Measurements from ENCODE around the gene IQCN.

The IQCN gene

DNA sequence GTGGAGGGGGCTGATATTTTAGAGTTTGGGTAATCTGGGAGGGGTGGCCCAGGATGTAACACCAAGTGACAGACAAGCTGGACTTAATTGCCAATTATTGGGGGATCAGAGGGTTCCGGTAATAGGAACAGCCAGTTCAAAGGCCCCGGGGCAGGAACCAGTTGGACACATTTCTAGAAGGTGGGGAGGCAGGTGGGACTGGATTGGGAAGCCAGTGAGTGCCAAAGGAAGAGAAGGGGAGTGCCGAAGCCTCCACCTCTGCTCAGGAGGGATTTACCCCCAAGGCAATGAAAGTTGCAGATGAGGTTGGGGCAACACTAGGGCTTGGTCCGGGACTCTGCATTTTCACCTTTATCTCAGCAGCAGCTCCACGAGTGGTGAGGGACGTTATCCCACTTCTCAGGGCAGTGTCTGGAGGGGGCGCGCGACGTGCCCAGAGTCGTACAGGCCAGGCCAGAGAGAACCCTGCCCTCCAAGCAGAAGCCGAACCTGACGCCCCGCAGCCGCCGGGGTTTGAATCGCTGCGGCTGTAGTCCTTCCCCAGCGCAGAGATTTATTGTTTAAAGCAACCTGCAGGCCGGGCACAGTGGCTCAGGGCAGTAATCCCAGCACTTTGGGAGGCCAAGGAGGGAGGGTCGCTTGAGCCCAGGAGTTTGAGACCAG, 12.9 kb upstream of the IQCN start:
- no peak for DNase-seq

DNA sequence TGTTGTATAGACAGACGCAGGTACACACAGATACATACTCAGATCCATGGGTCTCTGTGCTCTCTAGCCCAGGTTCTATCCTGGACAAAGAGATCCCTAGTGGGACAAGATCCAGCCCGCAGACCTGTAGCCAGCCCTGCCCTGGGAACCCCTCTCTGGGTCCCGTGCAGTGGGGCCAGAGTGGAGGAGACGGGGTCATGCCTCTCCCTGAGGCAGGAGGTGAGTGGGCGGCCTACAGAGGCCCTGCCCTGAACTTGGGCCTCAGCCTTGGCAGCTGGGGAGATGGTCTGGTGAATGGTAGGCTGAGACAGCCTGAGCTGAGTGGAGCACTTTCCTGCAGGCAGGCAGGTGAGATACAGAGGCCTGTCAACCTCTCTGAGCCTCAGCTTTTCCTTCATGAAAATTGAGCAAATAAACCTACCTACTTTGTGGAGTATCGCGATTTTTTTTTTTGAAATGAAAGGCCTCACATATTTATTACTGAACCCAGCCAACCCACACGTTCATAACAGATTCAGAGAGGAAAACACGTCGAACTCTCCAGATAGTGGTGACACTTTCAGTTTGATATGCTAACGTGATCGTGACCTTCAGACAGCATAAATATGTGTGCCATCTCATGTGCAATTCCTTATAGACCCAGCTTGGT, 10.6 kb upstream of the IQCN start:
- DNase-seq: peak; percentile 50

DNA sequence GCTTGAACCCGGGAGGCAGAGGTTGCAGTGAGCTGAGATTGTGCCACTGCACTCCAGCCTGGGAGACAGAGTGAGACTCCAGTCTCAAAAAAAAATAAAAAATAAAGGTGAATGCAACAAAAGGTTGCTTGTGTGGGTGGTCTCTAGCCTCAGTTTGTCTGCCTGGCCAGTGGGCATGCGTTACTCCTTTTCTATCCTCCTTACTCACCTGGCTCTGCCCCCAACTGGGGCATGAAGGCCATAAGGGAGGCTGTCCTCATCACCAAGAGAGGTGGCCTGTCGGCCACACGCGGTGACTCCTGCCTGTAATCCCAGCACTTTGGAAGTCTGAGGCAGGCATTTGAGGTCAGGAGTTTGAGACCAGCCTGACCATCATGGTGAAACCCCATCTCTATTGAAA, 9.1 kb upstream of the IQCN start:
- DNase-seq: no peak

DNA sequence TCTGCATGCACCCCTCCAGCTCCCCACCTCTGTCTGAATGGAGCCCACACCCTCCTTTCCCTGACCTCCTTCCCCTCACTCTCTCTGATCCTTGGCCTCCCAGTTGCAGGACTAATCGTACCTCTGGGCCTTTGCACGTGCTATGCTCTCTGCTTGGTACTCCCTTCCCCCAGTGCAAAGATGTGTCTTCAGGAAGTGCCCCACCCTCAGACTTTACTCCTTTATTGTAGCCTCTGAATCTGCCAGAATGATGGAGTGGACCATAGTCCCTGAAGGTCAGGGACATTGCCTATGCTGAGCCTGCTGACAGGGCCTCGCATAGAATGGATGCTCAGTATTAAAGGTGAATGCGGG, 8.5 kb upstream of the IQCN start:
- DNase-seq: no peak

DNA sequence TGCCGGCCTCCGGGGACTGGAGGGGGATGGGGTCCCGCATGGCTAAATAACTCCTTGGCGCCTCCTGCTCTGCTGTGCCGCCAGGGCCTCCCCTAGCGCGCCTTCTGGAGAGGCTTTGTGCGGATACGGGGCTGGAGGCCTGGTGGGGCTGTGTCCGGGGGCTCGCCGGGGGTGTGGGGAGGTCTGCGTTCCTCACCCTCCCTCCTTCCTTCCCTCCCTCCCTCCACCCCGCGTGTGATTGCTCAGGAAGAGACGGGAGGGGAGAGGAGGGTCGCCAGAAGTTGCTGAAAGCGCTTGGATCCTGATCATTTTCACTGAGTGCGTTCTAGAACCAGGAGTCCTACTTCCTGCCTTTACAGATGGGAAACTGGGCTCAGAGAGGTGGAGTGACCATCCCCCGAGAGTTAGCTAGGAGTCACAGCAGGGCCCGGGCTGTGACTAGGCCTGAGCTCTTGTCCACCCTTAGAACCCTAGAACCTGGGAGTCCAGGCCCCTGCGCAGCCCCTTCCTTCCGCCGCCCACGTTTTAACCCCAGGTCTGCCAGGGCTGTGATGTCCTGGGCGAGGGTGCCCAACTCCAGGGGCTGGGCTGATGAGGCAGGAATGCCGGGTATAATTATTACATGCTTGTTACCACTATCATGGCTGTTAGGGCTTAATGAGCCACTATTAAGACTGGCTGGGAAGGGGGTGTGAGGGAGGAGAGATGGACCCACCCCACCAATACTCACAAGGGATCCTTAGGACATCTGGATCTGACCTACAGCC, 8.0 kb upstream of the IQCN start:
- DNase-seq: peak; percentile 36

DNA sequence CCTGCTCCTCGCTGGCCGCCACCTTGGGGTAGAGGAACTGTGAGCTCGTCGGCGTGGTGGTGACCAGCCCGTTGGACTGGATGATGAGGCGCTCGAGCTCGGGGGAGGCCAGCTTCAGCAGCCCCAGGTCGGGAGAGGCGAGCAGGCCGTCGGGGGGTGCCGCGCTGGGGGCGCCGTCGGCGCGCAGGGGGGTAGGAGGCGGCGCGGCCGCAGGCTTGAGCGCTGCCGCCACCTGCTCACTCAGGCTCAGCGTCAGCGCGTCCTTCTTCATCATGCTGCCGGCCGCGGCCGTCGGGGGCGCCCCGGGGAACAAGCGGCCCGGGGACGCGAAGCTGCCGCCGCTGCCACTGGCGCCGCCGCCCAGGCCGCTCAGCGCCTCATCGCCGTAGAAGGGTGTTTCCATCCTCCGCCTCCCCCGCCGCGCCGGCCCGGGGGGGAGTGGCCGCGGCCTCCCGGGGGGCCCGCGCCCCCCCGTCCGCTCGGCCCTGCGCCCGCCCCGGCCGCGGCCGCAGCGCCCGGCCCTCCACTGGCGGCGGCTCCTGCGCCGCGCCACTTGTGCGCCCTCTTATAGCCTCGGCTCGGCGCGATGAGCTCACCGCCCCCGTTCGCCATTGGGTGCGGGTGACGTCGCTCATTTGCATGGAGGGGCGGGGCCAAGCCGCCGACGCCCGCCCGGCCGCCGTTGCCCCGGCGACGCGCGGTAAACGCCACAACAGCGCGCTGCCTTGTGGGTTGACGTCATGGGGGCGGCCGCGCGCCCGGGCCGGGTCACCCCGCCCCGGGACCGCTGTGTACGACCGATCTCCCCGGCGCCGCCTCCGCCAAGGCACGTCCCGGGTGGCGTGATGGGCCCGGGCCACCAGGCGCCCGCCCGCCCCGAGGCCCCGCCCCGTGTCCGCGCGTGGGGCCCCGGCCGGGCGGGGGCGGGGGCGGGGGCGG, 7.1 kb upstream of the IQCN start, which contains the start of gene JUND:
JUND (minus strand) TSS at position 541 of the 939 bp plus-strand sequence; CDS start at position 403, 138 bp downstream.
- DNase-seq: peak; percentile 96

DNA sequence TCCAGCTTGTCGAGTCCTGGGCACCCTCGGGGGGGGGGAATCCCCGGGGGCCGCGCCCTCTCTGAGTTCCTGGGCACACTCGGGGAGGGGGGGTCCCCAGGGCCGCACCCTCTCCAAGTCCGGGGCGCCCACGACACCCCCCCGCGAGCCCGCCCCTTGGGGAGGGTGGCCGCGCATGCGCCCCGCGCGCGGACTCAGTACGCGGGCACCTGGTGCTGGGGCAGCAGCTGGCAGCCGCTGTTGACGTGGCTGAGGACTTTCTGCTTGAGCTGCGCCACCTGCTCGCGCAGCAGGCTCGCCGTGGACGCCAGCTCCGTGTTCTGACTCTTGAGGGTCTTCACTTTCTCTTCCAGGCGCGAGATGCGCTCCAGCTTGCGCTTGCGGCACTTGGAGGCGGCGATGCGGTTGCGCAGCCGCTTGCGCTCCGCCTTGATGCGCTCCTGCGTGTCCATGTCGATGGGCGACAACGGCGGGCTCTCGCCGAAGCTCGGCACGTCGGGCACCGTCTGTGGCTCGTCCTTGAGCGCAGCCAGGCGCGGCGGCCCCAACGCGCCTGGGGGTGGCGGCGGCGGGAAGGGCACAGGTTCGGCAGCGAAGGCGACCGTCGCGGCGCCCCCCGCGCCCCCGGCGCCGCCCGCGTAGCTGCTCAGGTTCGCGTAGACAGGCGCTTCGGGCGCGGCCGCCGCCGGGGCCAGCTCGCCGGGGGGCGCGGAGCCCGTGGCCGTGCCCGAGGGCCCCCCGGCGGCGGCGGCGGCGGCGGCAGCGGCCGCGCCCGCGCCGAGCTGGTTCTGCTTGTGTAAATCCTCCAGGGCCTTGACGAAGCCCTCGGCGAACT, 6.2 kb upstream of the IQCN start:
- DNase-seq: peak; percentile 82

DNA sequence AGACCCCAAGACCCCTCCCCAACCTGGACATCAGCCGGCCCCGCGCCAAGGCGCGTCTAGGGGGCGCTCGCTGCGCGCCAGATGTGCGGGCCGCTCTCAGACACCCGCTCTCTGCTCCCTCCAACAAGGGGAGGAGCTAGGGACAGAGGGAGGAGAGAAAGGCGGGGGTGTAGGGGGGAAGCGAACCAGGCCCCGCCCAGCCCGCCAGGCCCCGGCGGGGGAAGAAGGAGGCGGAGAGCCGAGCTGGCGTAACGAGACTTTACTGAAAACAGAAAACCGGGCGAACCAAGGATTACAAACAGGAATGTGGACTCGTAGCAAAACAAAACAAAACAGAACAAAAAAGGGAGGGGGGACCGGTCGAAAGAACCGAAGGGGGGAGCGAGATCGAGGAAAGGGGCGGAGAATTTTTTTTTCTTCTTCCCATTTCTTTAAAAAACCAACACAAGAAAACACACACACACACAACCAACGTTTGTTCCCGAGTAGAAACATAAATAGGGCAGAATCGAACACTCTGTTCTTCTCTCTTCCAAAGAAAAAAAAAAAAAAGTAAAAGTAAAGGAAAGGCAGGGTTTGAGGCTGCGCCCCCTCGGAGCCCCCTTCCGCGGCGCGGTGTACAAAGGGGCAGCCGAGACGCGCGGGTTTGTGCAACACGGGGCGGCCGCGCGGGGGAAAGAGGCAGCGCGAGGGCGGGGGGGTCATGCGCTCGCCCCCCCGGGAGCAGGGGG, 5.4 kb upstream of the IQCN start:
- DNase-seq: peak; percentile 93

DNA sequence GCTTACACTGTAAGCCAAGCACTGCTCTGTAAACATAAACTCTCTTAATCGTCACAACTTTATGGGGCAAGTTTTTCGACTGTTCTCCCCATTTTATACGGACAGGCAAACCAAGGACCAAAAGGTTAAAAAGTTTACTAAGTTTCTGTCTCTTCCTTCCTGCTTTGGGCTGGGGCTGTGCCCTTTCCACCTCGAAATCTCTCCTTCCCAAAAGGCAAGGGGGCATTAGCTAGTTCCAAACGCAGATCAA, 4.9 kb upstream of the IQCN start:
- no peak for DNase-seq

DNA sequence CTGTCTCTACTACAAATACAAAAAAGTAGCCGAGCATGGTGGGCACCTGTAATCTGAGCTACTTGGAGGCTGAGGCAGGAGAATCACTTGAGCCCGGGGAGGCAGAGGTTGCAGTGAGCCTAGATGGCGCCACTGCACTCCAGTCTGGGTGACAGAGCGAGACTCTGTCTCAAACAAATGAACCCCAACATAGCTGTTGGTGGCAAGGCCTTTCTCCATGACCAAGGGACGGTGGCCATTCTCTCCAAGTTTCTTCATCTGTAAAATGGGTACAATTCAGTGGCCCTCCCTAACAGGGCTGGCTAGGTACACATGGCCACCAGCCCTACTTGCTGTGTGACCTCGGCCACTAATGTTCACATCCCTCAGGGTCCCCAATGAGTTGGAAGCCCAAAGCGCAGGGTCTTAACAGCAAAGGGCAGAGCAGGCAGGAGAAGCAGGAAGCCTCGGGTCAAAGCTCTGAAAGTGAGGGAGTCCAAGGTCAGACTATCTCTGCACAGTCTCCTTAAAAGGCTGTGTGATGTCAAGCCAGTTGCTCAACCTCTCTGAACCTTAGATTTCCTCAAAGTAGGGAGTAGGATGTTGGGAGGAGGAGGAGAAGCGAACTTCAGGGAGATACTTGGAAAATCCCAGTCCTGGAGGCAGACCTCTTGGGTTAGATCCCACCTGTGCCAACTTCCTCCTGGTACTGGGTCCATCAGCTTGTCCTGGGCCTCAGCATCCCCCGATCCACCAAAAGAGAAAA, 4.4 kb upstream of the IQCN start:
- DNase-seq: peak; percentile 64

DNA sequence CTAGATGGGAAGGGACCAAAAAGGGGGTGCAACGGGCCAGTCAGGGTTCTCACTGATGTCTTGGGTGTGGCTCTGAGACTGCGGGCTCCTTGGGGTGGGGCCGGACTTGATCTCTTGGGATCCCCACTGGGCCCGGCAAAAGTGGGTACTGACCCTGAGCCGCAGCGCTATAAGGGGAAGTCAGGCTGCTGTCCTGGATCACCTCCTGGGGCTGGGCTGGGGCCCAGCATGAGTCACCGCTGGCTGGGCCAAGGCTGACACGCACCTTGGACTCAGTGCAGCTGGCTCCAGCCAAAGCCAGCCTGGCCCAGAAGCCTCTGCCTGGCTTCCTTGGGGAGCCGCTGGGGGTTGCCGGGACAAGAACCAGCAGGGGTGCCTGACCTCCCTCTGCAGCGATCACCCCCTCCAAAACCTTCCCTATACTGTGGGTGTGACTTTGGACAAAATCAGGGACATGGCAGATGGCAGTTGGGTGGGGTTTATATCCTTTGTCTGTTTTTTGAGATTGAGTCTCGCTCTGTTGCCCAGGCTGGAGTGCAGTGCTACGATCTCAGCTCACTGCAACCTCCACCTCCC, 617 bp upstream of the IQCN start:
- no peak for DNase-seq

DNA sequence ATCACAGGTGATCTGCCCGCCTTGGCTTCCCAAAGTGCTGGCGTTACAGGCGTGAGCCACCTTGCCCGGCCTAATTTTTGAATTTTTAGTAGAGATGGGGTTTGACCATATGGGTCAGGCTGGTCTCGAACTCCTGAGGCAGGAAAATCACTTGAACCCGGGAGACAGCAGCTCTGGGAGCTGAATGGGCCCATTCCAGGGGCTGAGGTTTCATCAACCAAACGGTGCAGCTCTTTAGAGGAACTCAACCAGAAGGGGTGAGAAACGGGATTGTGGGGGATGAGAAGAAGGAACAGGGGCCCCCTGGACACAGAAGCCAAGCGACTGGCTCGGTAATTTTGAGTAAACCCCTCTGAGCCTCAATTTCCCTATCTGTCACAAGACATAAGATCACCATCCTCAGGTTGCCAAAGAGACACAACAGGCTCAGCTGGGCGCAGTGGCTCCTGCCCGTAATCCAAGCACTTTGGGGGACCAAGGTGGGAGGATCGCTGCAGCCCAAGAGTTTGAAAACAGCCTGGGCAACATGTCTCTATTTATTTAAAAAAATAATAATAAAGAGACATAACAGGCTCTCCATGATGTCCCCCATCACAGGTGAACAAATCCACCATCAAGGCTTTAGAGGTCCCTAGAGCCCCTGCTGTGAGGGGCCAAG, 562 bp downstream of the IQCN start:
- no peak for DNase-seq

DNA sequence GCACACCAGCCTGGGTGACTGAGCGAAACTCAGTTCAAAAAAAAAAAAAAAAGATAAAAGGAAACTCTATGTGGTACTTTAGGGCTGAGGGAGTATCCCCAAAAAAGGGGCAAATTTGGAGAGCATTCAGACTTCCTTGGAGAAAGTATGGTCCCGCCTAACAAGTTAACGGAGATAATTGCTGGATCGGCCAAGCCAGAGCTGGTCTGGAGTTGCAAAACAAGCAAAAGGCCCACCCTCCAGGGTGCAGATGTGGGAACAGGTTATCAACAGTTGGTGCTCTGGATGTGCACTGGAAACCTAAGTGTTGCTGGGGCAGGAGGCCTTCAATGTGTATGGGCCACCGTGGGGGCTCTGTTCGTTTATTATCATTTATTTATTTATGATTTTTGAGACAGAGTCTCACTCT, 2.8 kb downstream of the IQCN start:
- DNase-seq: no peak

DNA sequence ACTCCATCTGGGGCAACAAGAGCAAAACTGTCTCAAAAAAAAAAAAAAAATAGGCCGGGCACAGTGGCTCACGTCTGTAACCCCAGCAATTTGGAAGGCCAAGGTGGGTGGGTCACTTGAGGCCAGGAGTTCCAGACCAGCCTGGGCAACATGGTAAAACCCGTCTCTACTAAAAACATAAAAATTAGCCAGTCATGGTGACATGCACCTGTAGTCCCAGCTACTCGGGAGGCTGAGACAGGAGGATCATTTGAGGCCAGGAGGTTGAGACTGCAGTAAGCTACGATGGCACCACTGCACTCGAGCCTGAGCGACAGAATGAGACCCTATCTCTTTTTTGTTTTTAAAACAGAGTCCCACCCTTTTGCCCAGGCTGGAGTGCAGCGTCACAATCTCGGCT, 3.9 kb downstream of the IQCN start:
- DNase-seq: no peak

DNA sequence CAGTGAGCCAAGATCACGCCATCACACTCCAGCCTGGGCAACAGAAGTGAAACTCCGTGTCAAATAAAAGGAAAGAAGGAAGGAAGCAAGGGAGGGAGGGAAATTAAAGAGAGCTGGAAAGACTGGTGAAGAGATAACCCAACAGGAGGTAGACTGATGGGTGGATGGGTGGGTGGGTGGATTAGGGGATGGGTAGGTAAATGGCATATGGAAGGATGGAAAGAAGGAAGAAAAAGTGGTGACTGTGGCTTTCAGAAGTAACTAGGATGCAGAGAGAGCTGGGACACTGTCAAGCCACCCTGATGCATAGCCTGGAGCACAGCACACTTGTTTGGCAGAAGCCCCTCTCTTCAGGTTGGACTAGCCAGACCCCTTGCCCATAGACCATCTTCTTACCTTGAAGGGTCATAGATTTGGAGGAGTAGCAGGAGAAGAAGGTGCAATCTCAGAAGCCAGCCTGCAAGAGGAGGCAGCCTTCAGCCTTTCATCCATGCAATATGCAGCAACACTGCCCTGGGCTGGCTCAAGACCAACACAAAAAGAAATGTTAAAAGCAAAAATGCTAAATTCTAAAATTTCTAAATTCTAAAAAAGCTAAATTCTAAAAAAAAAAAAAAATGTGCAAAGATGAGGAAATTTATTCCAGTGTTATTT, 5.1 kb downstream of the IQCN start:
- no peak for DNase-seq

DNA sequence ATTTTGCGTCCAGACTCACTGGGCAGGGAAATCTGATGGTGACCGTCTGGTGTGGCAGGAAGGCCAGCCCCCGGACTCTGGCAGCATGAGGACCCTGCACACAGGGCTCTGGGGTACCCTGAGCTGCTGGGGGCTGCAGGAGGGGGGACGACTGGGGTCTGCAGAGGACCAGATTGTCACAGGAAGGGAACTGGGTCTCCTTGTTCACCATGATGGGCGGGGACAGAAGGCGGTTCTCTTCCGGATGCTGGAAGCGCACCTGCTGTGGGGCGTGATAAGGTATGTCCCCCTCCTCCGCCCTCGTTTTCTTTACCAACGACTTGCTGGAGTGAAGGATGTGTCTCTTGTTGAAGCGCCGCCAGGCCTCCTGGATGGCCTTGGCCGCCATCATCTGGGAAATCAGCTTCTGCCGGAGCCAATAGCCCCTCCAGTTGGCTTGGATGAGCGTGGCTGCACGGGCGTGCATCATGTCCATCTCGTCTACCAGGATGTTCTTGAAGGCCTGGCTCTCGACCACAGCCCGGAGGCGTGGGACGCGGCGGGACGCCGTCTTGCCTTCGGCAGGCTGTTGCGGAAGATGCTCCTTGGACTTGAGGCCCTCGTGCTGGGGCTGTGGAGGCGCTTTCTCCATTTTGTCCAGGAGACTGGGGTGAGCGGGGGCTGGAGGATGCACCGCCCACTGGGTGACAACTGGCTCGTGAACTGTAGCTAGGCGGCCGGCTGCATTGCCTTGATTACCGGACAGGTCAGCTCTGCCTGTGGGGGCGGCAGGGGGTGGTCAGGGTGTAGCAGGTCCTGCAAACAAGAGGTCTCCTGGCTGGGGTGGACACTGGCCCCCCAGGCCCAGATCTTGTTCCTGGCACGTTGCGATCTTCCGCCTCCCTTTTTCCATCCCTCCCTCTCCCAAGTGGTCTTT, 7.2 kb downstream of the IQCN start:
- no peak for DNase-seq

DNA sequence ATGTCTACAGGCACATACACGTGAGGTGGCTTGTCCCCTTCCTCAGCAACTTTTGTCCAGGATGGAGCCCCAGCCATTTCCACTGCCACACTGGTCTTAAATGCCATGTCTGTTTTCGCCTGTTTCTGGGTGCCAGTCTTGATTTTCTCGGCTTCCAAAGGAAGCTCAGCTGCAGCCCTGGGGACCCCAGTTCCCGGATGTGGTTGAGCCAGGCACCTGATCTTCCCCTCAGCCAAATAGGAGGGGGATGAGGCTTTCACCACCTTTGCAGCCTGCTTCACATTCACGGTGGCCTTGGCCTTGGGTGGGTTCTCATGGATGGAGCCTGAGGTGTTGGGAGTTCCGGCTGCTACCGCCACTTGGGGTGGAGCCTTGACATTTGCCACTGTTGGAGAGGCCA, 8.7 kb downstream of the IQCN start:
- no peak for DNase-seq

DNA sequence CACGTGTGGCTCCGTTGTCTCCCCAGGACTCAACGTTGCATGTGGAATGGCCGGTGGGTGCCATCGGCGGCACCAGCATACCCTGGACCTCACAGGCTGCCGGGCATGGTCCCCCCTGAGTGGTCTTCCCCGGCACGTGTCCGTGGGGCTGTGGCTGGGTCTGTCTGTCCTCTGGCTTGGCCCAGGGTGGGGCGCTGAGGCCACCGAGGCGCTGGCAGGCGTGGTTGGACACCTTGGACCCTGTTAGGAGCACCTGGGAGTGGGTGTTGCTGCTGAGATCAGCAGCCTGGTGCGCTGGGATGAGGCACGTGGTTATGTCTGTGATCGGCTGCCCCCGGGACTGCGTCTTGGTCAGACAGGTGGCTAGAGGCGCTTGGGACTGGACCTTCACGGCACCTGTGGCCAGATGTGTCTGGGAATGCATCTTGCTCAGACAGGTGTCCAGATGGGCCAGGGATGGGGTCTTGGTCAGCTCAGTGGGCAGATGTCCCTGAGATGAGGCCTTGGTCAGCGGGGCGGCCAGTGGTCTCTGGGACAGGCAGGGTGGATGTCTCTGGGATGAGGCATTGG, 9.2 kb downstream of the IQCN start:
- DNase-seq: no peak
